ENCODE results near the gene CYP19A1.
"Not testable (repeated sequence)": the region's sequence is repeated elsewhere in the genome, so short reads cannot be mapped to it uniquely, and the experiment has no call there.

CYP19A1 gene

DNA sequence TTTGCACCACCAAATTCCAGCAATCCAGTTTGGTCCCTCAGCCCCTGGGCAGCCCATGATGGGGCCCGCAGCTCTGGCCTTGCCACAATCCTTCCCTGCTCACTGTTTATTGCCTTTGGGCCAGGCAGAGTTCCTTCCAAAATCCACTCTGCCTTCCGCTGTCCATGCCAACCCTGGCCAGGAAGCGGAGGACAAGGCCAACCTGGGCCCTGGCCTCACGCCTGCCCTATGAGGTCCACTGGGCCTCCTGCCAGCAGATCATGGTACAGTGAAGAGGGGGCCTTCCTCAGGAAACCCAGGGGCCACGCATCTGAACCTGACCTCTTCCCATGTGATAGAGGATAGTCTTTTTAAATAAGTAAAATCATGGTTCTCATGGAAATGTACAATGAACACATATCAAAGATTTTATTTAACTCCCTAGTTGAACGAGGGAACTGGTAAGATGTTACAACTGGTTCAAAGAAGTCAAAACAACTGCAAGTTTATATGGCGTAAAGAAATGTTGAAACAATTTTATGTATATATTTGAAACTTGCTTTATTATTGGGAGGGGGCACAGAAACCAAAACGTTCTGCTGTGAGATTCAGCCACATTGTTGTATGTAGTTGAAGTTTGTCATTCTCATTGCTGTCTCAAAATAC, 147.8 kb downstream of the CYP19A1 start:
- Histone ChIP-seq H3K4me3 (ENCODE audit: low read depth, low read length) (no peak overlapping the region), H3K9me3 (ENCODE audit: control insufficient read depth, insufficient read depth, low read depth, low read length) (no peaks in the 10 kb centered on the region), H3K27ac (ENCODE audit: extremely low read depth, low read depth, low read length) (no peak overlapping the region), H3K36me3 (ENCODE audit: control insufficient read depth in 2 of 2, insufficient read depth in 1 of 2, low read length in 2 of 2) (no peaks in the 10 kb centered on the region), H3K4me1 (ENCODE audit: control insufficient read depth, insufficient read depth, low read length) (no peaks in the 10 kb centered on the region; the same call in 1 of the 2 replicates)
- CTCF ChIA-PET: interaction anchor here (1.2 to 3.2 kb wide), 2 partner anchors 28 kb away, joined by 4 to 76 read pairs; no protein-coding TSS in a partner anchor
- TF ChIP-seq ZBTB21 (tag by site-specific recombination; IDR thresholded peaks at IDR 0.05) (no peak), ZNF510 (tag by site-specific recombination; IDR thresholded peaks at IDR 0.05; ENCODE audit: insufficient replicate concordance) (peak; percentile 99), OVOL3 (tag by site-specific recombination; IDR thresholded peaks at IDR 0.05) (no peak), PBX3 (CRISPR knock-in tag; IDR thresholded peaks at IDR 0.05) (no peak), GLI4 (tag by site-specific recombination; IDR thresholded peaks at IDR 0.05) (no peak)
- POLR2A ChIA-PET: no interaction called here

GRCh38 chr15:51189669-51190385, 148.6 kb downstream of the CYP19A1 start:
- Histone ChIP-seq H3K36me3 (ENCODE audit: control insufficient read depth in 2 of 2, insufficient read depth in 1 of 2, low read length in 2 of 2) (no peaks in the 10 kb centered on the region), H3K27ac (ENCODE audit: extremely low read depth, low read depth, low read length) (no peak overlapping the region), H3K9me3 (ENCODE audit: control insufficient read depth, insufficient read depth, low read depth, low read length) (no peaks in the 10 kb centered on the region), H3K4me1 (ENCODE audit: control insufficient read depth, insufficient read depth, low read length) (no peaks in the 10 kb centered on the region; the same call in 1 of the 2 replicates), H3K4me3 (ENCODE audit: low read depth, low read length) (no peak overlapping the region)
- POLR2A ChIA-PET: no interaction called here
- TF ChIP-seq PRDM6 (tag by site-specific recombination; IDR thresholded peaks at IDR 0.05): no peak
- no peak for TF ChIP-seq KLF8 (tag by site-specific recombination; IDR thresholded peaks at IDR 0.05)
- TF ChIP-seq WT1 (tag by site-specific recombination; IDR thresholded peaks at IDR 0.05): no peak
- TF ChIP-seq ZNF664 (tag by site-specific recombination; IDR thresholded peaks at IDR 0.05): no peak
- TF ChIP-seq ZNF138 (tag by site-specific recombination; IDR thresholded peaks at IDR 0.05; ENCODE audit: borderline replicate concordance): no peak
- TF ChIP-seq ZNF549 (tag by site-specific recombination; IDR thresholded peaks at IDR 0.05): no peak
- TF ChIP-seq ZNF2 (tag by site-specific recombination; IDR thresholded peaks at IDR 0.05): no peak
- TF ChIP-seq TCF7L2 (IDR thresholded peaks at IDR 0.05; ENCODE audit: borderline replicate concordance, low read depth, low read length): no peak
- TF ChIP-seq ZNF544 (tag by site-specific recombination; IDR thresholded peaks at IDR 0.05): no peak
- no peak for TF ChIP-seq HOXD13 (CRISPR knock-in tag; IDR thresholded peaks at IDR 0.05; ENCODE audit: borderline replicate concordance)
- CTCF ChIA-PET: interaction anchor here (1.2 kb wide), 1 partner anchor 27 kb away, joined by 4 read pairs; no protein-coding TSS in a partner anchor

DNA sequence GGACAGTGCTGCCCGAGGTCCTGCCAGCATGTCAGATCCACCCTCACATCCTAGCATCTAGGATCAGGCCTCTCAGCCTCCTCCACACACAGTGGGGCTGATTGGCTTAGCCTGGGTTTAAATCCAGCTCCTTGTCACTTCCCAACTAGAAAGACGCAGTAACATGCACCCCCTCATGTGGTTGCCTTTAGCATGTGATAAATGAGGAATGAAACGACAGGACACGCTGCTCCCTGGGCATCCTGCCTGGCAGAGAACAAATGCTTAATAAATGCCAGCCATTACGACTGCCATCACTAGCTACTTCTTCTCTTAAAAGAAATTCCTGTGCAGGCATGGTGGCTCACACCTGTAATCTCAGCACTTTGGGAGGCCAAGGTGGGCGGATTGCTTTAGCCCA, 149.6 kb downstream of the CYP19A1 start:
- H3K4me3 ChIP-seq (ENCODE audit: low read depth, low read length); H3K9me3 ChIP-seq (ENCODE audit: control insufficient read depth, insufficient read depth, low read depth, low read length); H3K4me1 ChIP-seq (ENCODE audit: control insufficient read depth, insufficient read depth, low read length); POLR2A ChIA-PET; H3K36me3 ChIP-seq (ENCODE audit: control insufficient read depth in 2 of 2, insufficient read depth in 1 of 2, low read length in 2 of 2); H3K27ac ChIP-seq (ENCODE audit: extremely low read depth, low read depth, low read length): not testable (repeated sequence)
- CTCF ChIA-PET: interaction anchor here (0.8 to 2.0 kb wide), 2 partner anchors 26 to 56 kb away, joined by 3 to 11 read pairs; no protein-coding TSS in a partner anchor
